ENCODE data around the gene RABL2A.
"Not testable (repeated sequence)": the region's sequence is repeated elsewhere in the genome, so short reads cannot be mapped to it uniquely, and the experiment has no call there.

The RABL2A gene

GRCh38 chr2:113669013-113669412, 41.9 kb downstream of the RABL2A start:
- H3K9me3 ChIP-seq; H3K4me3 ChIP-seq; H3K27me3 ChIP-seq; H3K27ac ChIP-seq; intact Hi-C loops (cut with DNase I; ENCODE audit: low total_unique reads); DNase-seq; H3K4me1 ChIP-seq; H3K36me3 ChIP-seq: not testable (repeated sequence)

GRCh38 chr2:113672326-113672932, 45.4 kb downstream of the RABL2A start:
- Histone ChIP-seq H3K27me3 (no peaks in the 10 kb centered on the region), H3K4me3 (no peak overlapping the region), H3K4me1 (no peaks in the 10 kb centered on the region), H3K36me3 (no peaks in the 10 kb centered on the region), H3K27ac (no peak overlapping the region), H3K9me3 (no peaks in the 10 kb centered on the region)
- intact Hi-C loops (cut with DNase I; ENCODE audit: low total_unique reads) = no loop called here
- no peak for TF ChIP-seq CTCF (IDR thresholded peaks at IDR 0.05)
- DNase-seq = no peak

GRCh38 chr2:113675875-113676274, 48.8 kb downstream of the RABL2A start:
- Histone ChIP-seq H3K36me3 (no peaks in the 10 kb centered on the region), H3K4me3 (no peak overlapping the region), H3K9me3 (no peaks in the 10 kb centered on the region), H3K27me3 (no peaks in the 10 kb centered on the region), H3K4me1 (no peaks in the 10 kb centered on the region), H3K27ac (no peak overlapping the region)
- no peak for TF ChIP-seq CTCF (IDR thresholded peaks at IDR 0.05)
- DNase-seq = no peak
- intact Hi-C loops (cut with DNase I; ENCODE audit: low total_unique reads) = no loop called here

GRCh38 chr2:113676623-113677266, 49.7 kb downstream of the RABL2A start:
- H3K27ac ChIP-seq = no peak overlapping the region
- no peak for DNase-seq
- intact Hi-C loops (cut with DNase I; ENCODE audit: low total_unique reads) = no loop called here

GRCh38 chr2:113677330-113677729, 50.3 kb downstream of the RABL2A start:
- DNase-seq = no peak
- Histone ChIP-seq H3K36me3 (no peaks in the 10 kb centered on the region), H3K4me3 (no peak overlapping the region), H3K4me1 (no peaks in the 10 kb centered on the region), H3K9me3 (no peaks in the 10 kb centered on the region), H3K27me3 (no peaks in the 10 kb centered on the region), H3K27ac (no peak overlapping the region)
- no peak for TF ChIP-seq CTCF (IDR thresholded peaks at IDR 0.05)
- intact Hi-C loops (cut with DNase I; ENCODE audit: low total_unique reads) = no loop called here

More at GRCh38 chr2:113676623-113677266, 49.7 kb downstream of the RABL2A start:
- TF ChIP-seq CTCF (IDR thresholded peaks at IDR 0.05) = no peak
- Histone ChIP-seq H3K4me3 (no peak overlapping the region), H3K27me3 (no peaks in the 10 kb centered on the region), H3K4me1 (no peaks in the 10 kb centered on the region), H3K36me3 (no peaks in the 10 kb centered on the region), H3K9me3 (no peaks in the 10 kb centered on the region)

GRCh38 chr2:113679457-113679856, 52.4 kb downstream of the RABL2A start:
- Histone ChIP-seq H3K27me3 (no peaks in the 10 kb centered on the region), H3K4me3 (no peak overlapping the region), H3K9me3 (no peaks in the 10 kb centered on the region), H3K4me1 (no peaks in the 10 kb centered on the region), H3K27ac (no peak overlapping the region), H3K36me3 (no peaks in the 10 kb centered on the region)
- no peak for TF ChIP-seq CTCF (IDR thresholded peaks at IDR 0.05)
- intact Hi-C loops (cut with DNase I; ENCODE audit: low total_unique reads) = no loop called here
- DNase-seq = no peak

Measured in tibial artery (tissue), 4 donors.